ENCODE data around the gene RRBP1.

The RRBP1 gene

DNA sequence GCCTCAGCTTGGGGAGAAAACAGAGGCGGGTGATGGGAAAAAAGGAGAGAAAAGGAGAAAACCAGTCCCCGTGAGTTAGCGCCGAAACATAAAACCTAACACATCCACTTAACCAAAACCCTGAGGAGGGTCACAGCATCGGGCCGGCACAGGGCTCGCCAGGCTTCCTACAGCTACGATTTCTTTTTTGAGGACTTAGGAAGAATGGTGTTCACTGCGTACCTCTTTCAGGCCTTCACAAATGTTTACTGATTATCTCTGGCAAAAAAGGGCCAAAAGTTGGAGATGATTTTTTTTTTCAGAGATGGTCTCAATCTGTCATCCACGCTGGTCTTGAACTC, 63.4 kb downstream of the RRBP1 start:
- no peak for DNase-seq

DNA sequence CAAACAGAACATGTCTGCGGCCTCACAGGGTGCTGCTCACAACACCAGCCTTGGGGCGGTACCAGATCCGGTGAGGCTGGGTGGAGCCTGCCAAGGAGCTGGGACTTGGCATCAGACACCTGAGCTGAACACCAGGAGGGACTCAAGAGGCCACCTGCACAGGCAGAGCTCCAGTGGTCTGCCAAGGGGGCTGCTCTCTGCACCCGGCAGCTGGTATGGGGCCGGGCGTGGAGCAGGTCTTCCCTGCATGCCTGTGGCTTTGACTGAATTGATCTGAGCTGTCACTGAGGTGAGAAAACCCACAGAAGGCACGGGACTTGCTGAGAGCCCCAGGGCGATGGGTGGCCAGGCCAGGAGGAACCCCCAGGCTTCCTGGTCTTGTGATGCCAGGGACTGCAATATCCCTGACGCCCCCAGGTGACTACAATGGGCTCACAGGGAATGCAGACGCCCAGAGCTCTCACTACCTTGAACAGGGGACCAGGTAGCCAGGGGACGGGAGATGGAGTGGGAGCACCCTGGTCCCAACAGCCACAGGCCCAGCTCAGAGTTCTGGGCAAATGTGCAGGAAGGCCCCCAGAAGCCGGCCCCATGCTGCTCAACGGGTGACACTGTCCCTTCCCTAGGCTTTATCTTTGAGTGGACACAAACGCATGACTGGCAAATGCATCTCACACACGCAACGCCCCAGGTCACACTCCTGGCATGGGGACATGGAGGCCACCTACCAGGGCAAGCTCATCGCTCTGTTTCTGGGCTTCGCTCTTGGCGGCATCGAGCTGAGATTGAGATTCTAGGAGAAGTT, 64.0 kb downstream of the RRBP1 start:
- DNase-seq: peak in 1 of 14 donors; percentile 79

DNA sequence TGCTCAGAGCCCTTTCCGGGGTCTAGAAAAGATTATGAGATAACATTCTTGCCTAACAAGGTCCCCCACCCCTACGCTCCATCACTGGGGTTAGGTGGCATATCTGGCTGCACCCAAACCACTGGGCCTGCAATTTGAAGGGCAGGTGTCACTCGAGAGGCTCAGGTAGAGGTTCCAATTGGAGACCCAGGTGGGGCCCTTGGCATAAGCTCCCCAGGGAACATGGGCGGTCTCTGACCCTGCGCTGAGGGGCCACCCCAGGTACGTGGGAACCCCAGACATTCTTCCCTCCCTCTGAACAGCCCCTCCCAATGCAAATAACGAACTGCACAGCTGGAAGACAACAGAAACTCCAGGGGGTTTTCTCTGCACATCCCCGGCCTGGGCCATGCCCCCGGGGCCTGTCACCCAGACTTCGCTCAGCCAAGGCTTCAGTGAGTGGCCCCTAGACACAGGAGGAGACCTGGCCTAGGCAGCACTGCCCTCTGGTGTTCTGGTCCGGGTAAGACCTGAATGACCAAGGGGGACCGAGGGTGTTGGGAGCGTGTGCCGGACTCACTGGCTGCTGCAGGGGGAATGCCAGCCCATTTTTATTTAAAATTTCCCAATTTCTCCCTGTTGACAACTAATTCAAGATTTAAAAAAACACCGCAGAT, 64.7 kb downstream of the RRBP1 start:
- DNase-seq: peak in 9 of 14 donors; percentile 30 to 79 (median 37)

DNA sequence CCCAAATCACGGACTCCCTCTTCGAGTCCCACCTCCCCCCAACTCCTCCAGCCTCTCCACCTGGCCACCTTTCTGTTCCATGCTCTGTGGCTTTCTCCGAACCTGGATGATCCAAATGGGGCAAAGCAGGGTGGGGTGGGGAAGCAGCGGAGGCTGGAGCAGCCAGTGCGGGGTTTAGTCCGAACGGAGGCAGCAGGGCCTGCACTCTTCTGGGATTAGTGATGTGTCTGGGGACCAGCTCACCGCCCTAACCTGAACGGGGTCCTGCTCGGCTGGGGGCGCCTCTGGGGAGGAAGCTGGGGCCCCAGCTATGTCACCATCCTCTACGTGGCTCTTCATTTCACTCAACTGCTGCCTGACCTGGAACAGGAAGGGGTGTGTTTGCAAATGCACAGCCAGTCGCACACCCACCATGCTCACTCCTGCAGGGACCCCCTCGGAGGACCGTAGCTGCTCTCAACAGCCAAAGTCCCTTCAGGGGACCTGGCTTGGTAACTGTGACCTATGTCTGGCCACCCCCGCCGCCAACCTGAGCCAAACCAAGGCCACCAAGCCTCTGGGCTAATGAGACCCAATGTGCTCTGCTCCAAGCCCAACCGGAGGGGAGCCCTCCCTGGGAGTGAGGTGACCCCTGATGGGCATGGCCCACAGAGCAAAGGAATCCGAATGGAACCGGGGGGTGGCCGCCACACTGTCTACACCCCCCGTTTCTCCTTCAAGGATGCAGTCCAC, 65.4 kb downstream of the RRBP1 start:
- no peak for DNase-seq

DNA sequence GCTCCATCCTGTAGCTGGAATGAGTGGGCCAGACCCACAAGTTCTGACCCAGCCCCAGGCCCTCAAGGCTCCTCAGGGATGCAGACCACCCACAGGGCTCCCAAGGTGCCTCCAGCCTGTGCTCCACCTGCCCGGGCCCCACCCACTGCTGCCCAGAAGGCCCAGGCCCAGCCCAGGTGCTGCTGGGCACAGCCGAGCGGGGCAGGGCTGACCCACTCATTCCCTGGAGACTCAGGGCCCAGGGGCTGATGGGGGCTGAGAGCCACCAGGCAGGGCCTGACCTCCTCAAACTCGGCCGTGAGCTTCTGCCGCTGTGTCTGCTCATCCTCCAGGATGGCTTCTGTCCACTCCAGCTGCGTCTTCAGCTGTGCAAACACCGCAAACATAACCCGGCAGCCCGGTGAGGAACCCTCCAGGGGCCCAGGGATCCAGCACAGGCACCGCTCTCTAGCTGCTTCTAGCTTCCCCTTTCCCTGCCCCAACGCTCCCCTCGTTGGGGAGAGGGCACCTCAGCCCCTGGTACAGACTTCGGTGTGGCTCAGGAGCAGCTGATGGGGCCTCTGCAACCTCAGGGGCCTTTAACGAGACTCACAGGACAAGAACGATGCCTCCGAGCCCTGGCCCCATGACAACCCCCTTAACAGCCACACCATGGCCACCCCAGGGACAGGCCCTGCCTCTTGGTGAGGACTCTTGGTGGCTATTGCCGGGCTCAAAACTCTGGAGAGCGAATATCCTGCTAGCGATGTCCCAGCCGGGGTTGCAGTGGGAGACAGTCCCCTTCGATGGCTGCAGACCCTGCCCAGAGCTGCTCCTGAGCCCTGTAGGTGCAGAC, 66.2 kb downstream of the RRBP1 start:
- no peak for DNase-seq

DNA sequence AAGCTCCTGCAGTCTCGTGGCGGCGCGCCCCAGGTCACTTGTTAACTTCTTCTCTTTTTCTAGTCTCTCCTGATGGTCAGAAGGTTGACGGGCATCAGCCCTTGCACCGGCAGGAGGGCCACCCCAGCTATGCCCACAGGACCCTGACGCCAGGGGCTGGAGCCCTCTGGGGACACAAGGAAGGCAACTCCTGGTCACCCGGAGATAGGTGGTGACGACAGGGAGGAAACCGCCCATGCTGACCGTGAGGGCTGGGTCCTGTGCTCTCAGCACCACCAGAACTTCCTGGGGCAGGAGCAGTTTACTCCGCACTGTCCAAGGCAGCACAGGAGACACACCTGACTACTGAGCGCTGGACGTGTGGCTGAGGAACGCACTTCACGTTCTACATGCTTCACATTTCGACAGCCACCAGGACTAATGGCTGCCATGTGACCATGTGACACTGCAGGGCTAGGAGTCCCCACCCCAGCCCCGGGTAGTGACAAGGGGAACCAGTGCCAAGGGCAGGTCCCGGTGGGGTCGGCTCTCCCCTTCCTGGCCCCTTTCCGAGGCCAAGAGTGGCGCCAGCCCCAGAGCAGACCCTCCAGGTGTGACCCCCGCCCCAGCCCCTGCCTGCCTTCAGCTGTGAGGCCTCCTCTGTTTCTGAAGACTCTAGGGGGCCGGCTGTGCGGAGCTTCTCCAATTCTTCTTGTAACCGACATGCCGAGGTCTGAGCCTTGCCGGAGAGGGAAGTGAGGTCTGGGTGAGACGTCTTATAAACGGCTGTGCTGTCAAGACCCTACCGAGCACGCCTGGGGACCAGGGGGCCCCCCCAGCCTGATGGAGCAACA, 67.0 kb downstream of the RRBP1 start:
- peak in 1 of 14 donors; percentile 17 for DNase-seq

DNA sequence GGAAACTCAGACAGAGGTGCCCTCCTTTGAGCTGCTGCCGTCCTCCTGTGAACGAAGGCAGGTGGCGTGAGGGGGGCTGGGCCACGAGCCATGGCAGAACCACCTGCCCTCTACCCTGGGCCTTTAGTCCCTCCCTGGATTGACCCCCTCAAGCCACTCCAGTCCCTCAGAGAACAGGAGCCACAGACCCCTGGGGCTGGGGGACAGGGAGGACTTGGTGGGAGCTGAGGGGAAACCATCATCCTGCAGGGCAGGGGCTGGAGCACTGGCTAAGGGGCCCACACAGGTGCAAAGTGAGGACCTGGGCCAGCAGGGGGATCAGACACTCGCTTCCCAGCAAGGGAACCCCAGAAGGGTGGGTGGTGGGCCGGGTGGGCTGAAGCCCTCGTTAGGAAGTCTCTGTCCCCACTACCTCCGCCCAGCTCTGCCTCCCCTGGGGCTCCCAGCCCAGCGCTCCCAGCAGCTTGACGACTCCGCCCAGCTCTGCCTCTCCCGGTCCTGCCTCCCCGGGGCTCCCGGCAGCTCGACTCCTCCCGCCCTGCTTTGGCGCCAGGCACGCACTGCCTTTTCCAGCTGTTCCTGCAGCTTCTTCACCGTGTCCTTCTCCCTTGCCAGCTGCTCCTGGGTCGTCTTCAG, 67.7 kb downstream of the RRBP1 start:
- no peak for DNase-seq

DNA sequence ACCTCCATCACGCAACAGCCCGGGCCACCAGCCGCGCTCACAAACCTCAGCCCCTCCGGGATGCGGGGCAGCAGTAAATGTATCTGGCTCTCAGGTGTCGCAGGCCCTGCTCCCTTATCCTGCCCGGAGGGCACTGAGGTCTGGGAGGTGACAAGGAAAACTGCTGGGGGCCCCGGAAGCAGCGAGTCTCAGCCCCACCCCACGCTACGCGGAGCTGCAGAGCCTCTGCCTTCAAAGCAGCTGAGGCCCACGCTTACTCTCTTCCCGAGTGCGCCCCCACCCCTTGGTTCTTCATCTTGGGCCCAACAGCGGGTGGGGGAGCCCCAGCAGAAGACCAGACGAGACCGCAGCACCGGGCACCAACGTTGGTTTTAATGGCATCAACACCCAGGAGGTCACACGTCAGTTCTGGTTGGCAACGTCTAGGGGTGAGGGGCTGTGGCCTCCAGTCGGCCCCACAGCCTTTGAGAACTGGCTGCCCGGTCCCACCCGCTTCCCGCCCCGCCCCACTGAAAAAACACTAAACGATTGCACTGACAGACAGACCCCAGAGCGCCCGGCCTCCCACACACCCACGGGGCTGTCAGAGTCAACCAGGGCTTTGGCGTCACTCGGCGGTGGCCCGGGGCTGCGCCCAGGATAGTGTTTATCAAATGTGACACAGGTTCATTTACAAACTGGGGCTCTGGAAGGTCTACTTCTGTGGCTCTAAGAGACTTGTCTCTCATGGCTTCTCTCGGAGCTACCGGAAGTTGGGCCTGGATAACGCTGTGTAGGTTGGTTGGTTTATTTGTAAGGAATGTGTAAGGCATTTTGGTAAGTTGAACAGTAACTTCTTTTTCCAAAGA, 68.5 kb downstream of the RRBP1 start:
- DNase-seq: no peak

DNA sequence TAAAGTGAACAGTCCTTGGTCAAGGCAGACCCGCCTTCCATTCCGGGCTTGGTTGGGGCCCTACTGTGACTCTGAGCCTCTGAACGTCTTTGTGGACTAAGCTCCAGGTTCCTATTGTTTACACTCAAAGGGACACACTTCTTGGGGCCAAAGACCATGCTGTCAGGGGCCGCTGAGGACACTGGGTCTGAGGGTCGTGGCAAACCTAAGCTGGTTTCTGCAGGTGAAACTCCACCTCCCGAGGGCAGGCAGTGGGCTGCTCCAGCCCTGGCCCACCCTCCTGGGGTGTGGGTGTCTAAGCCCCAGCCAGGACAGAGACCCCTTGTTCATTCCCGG, 69.1 kb downstream of the RRBP1 start:
- no peak for DNase-seq

DNA sequence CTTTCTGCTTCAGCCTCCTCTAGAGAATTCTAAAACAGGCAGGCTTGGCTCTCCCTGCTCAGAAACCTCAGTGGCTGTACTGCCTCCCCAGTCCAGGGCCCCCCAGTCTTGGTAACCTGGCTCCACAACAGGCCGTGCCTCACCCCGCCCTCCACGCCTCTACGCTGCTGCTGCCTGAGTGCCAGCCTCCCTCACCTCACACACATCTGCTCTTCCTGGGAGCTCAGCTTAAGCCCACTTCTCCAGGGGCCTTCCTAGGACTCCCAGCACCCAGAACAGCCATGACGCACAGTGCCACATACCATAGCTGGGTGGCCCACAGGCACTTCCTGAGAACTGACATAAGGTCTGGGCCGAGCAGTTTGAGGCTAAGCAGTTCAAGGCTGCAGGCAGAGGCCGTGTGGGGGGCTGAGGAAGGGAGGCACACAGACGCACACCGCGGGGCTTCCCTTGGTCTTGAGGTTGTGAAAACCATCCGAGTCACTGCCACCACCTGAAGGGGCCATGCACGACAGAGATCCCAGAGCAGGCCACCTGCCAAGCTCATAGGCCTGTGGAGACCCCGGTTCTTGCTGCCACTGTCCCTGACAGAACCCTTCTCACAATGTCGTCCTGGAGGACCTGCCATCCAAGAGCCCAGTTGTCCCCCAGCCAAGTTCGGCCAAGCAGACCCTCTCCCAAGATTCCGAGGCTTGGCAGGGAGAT, 69.6 kb downstream of the RRBP1 start:
- DNase-seq: no peak

DNA sequence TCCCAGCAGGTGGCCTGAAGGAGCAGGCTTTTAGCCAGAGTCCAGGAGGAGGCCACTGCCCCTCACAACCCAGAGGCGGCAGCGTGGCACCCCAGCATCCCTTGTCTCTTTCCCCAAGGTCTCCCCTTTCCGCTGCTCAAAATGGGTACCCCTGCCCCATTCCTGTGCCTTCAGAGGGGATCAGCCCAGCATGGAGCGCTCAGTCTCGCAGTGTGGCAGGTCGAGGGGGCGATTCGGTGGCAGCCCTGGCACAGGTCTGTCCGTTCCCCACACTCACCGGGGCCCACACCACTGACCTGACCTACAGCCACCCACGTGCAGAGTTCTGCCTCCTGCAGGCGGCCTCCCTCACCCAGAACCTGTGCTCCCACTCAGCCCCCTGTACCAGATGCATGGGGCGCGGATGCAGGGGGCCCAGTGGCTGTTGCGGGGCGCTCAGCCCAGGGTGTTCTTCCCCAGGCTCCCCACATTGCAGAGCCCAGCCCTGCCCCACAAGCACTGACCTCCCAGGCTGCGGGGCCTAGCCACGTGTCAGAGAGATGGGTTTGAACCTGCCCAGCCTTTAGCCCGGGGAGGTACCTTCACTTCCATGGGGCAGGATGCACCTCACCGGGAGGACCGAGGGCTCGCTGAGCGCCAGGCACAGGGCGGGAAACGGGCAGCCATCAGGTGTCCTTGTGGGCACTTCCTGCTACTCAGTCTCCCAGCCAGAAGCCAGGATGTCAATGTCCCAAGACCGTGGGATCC, 70.3 kb downstream of the RRBP1 start:
- peak in 1 of 14 donors; percentile 9 for DNase-seq

DNA sequence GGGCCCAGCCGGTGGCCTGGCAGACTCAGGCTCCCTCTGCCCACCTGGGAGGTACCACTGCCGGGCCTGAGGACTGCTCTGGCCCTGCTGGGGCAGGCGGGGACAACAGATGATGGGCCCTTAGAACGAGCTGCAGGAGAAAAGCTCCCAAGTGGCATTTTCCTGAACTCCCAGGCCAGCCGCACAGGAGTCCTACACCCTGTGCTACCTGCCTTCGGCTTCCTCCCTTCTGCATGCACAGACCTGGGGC, 70.8 kb downstream of the RRBP1 start:
- DNase-seq: no peak

DNA sequence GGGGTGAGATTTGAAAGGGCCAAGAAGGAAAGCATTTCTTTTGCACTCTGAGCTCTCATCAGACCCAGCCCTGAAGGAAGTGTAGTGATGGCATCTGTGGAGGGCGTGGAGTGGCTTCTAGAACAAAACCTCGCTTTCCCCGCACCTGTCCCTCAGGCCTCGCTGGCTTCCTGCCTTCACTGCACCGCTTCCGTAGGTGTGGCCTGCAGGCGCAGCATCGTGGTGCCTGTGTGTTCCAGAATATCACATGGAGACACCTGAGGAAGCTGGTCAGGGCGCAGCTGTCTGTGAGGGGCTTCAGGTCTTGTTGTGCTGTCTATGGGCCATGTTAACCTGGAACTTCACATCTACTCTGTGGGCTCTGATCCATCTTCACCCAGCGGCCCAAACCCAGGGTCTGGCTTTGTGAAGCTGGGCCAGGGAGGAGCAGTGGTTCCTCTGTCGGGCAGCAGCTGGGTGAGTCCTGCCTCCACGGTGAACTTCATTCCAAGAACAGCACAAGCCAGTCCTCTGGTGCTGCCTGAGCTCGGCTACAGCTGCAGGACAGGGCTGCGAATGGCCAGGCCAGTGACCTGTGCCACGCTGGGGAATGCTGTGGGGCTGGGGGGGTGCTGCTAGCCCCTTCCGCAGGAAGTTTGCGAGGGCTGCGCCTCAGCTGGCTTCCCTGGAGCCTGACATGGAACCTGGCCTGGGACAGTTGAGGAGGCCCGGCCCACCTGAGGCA, 71.3 kb downstream of the RRBP1 start:
- DNase-seq: no peak

DNA sequence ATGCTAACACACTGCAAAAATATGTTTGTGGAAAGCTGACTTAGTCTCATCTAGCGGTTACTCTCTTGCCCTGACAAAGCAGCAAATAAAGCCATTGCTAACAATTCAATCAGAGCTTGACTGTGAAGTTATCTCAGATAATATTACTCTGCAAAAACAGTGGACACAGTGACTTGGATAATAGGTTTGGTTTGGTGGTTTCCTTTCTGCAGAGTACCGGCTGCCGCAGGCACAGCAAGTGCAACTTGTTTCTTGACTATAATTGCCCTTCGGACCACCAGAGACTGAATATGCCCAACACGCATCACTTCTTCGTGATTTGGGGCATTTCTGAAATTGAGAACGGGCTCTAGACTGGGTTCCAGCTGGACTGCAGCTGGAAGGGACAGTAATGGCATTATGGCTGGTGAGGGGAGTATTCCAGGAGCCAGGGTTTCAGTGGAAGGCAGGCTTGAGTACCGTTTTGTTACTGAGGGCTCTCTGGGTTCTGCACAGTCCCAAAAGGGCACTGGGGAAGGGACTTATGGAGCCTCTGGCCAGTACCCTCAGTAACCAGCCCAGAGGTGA, 72.1 kb downstream of the RRBP1 start:
- no peak for DNase-seq

DNA sequence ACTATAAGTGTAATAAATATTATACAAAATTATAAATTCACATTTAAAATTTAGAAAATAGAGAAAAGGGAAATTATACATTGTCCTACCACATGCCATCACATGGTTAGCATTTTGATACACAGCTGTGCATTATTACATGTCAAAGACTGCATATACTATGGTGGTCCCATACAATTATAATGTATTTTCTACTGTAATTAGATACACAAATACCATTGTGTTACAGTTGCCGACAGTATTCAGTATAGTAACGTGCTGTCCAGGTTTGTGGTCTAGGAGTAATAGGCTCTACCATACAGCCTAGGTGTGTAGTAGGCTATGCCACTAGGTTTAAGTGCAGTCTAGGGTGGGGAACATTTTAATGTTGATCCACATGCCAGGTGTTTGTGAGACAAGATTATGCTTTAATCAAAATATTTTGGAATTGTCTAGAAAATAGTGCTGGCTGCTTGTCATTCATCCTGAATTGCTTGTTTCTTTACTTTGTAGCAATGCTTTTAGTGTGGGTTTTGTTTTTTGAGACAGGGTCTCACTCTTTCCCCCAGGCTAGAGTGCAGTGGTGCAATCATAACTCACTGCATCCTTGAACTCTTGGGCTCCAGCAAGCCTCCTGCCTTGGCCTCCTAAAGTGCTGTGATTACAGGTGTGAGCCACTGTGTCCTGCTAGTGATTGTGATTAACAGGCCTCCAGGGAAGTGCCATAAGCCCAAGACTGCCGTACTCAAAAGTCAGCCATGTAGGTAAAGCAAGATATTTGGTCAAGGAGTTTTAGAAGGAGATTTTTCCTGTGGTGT, 73.1 kb downstream of the RRBP1 start:
- no peak for DNase-seq

DNA sequence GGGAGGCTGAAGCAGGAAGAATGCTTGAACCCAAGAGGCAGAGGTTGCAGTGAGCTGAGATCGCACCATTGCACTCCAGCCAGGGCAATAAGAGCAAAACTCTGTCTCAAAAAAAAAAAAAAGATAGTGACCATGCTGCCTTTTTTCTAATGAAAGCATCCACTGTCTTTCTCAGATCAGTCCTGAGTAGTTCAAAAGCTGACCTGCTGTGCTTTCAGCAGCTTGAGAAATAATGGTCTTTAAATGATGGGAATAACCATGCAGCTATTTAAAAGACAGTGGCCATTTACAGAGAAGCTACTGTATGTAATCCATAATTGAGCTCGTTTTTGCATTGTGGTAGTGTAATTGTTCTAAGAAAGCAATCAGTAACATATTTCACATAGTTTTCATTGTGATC, 76.0 kb downstream of the RRBP1 start:
- no peak for DNase-seq

DNA sequence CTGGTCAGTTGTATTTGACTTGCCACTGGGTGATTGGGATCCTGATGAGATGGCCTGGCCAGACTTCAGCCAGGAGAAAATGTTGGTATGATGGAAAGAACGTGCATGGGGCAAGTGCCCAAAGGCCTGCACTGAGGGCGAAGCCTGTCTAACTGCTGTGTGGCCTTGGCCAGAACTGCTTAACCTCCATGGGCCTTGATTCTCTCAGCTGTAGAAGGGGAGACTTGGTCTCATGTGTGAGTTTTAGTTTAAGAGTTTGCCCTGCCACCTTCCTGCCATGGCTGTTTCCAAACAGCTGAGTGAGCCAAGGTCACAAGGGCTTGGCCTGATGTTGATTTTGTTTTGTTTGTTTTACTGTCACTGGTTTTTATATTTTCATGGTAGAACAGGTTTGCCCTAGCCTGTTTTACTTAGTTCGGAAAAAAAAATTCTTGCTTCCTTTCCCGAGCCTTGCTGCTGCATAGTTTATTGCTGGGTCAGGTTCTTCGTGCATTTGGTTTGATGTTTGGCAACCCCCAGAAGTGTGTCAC, 76.8 kb downstream of the RRBP1 start:
- no peak for DNase-seq

Measured in C1 segment of cervical spinal cord (tissue), 14 donors.